Measurements from ENCODE around the gene N4BP2L1.

- TF ChIP-seq POLR2A (IDR thresholded peaks at IDR 0.05) (no peak), CTCF (IDR thresholded peaks at IDR 0.05) (no peak)
These were observed 1.5 kb upstream of the N4BP2L1 start for GRCh38 chr13:32429433-32429909.

Data from adrenal gland (tissue), 5 donors.